A549 treated with dexamethasone at 1 μM for 4 hours (cell line): Measurements from ENCODE around the gene FAM81B. TPM values are rescaled to one million over a fixed set of nuclear protein-coding genes. Genes with fewer than 3 reads are reported as not detected.

Experiments used
- total RNA-seq: library from RNA; stranded (reverse); fragments of 200-300 nt; extraction: Qiagen RNA extraction; gene quantifications from 5 replicates; pipeline ENCODE4 v1.2.3, GENCODE V29; 2022

Gene FAM81B, protein sequence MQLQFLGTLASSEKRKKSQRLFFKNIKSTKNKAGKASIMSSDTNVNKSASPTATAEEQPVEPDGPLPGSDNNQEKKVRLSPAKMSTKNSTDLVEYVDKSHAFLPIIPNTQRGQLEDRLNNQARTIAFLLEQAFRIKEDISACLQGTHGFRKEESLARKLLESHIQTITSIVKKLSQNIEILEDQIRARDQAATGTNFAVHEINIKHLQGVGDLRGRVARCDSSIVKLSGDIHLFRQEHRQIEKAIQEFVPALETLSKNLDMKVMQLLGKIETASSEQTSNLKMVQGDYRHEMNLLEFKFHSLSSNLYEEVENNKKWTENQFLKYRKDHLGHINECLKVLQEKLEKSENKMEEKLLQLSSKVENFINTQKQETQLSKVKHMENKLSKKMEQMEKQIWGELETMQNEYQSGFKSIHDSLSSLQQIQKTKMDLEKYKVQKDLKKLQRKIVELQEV
- total RNA-seq, result not detected in 5 replicates

DNA sequence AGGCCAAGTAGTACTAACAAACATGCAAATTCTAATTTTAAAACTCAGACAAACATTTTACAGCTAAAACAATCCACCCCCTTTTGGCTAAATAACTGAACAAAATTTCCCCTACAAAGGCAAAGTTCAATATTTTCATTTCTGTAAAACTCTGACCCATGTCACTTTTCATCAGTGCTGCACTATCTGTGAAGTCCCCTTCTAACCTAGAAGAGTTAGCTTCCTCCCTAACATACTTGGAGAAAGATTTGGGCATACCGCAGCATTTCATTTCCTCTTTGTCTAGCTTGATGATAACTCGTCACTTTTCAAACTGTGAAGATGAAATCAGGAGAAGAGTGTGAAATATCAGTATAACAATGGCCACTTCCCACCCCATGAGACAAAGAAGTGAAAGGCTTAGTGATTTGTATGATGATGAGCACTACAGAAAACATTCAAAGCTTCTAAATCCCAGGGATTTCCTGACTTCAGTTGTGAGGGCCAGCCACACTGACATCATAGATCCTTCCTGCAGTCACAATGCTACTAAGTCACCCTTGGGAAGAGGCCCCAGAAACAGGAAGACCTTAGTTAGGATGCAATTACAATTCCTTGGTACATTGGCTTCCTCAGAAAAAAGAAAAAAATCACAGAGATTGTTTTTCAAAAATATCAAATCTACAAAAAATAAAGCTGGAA is at the start of gene FAM81B:
Gene FAM81B, plus strand, starts transcription at position 555 of the 681 bp plus-strand sequence. Its CDS starts 24 bp downstream, at position 579.

Other genes starting within 250 kb of the FAM81B start
- gene MCTP1, start 106.3 kb upstream of the FAM81B start, total RNA-seq, result 8.2 to 11.4 TPM (median 8.4 TPM) in 5 replicates
- gene SKIC3, start 163.6 kb downstream of the FAM81B start, total RNA-seq, result 19.0 to 25.8 TPM (median 23.7 TPM) in 5 replicates
- 6.6 to 8.4 TPM (median 7.5 TPM) in 5 replicates for gene ARSK, start 163.7 kb downstream of the FAM81B start, total RNA-seq
- gene GPR150, start 228.7 kb downstream of the FAM81B start, total RNA-seq, result 0.06 to 0.20 TPM (median 0.13 TPM) in 5 replicates